GM12878 (cell line): ENCODE measurements around the gene KBTBD4. TPM values are rescaled to one million over a fixed set of nuclear protein-coding genes. Genes with fewer than 3 reads are reported as not detected.

Experiments
- ATAC-seq: fragments of 200-7000 bp; cut with Tn5 transposase; 3 replicates; pipeline ENCODE4 v1.9.1; 2020; ENCODE audit warnings: mild to moderate bottlenecking, moderate library complexity
- BruUV-seq: library from RNA; stranded (reverse); fragments of 400-500 nt; replicated peaks from 2 replicates; lab custom pipeline; 2021; lab: Mats Ljungman, UMichigan
- CTCF ChIA-PET: fragments of 300-600 bp; sonication (Branson Sonifier 250); formaldehyde crosslinking; extraction: SDS; loops from one replicate; lab custom pipeline; 2021; ENCODE audit warnings: inconsistent platforms; lab: Yijun Ruan, JAX
- POLR2A ChIA-PET: fragments of 350-600 bp; formaldehyde crosslinking; extraction: SDS; loops from one replicate; lab custom pipeline; 2021; ENCODE audit warnings: inconsistent platforms; lab: Charles Lee
- RAD21 ChIA-PET: fragments of 300-600 bp; sonication (Branson Sonifier 250); formaldehyde crosslinking; loops from one replicate; lab custom pipeline; 2023; ENCODE audit warnings: antibody characterized with exemption; ENCODE audit not compliant: unreplicated experiment; lab: Charles Lee
- SMC1A ChIA-PET: fragments of 300-600 bp; sonication (Branson Sonifier 250); formaldehyde crosslinking; loops from one replicate; lab custom pipeline; 2023; ENCODE audit not compliant: unreplicated experiment, uncharacterized antibody; lab: Charles Lee
- DNase-seq: peaks from one replicate; pipeline ENCODE4 v3.0.0-alpha.2; 2011; ENCODE audit warnings: low read depth, low spot score
- FAIRE-seq: peaks from 3 replicates; lab custom pipeline; 2011; peaks lifted over from hg19 to GRCh38; lab: Jason Lieb, UNC
- H2AFZ ChIP-seq: 2 replicates; pipeline ENCODE4 v1.6.0; 2011; ENCODE audit warnings: low read depth, low read length, control low read depth; ENCODE audit not compliant: control insufficient read depth
- H3K27ac ChIP-seq: 2 replicates; pipeline ENCODE4 v1.5.1; 2011; ENCODE audit warnings: control low read depth; ENCODE audit not compliant: control insufficient read depth, insufficient read depth
- H3K27me3 ChIP-seq, 2 experiments: replicated peaks in 1 of 2; 2 replicates each; pipeline versions ENCODE4 v1.6.0 to v1.6.1; 2011; ENCODE audit warnings: low read length in 1 of 2; ENCODE audit not compliant: control insufficient read depth in 2 of 2, insufficient read depth in 2 of 2
- H3K36me3 ChIP-seq, 2 experiments: 2 replicates each; pipeline ENCODE4 v1.5.1; 2011; ENCODE audit warnings: low read length in 1 of 2; ENCODE audit not compliant: control insufficient read depth in 2 of 2, insufficient read depth in 2 of 2
- H3K4me1 ChIP-seq: 2 replicates; pipeline ENCODE4 v1.6.1; 2011; ENCODE audit warnings: mild to moderate bottlenecking, low read length, moderate library complexity, mixed read lengths; ENCODE audit not compliant: control insufficient read depth, insufficient read depth
- H3K4me2 ChIP-seq: 2 replicates; pipeline ENCODE4 v1.6.0; 2011; ENCODE audit warnings: control low read depth; ENCODE audit not compliant: control insufficient read depth, insufficient read depth
- H3K4me3 ChIP-seq: fragments of 200-600 bp; sonication (generic); 2 replicates; pipeline ENCODE4 v1.5.1; 2016
- H3K79me2 ChIP-seq: 2 replicates; pipeline ENCODE4 v1.6.0; 2011; ENCODE audit warnings: low read length; ENCODE audit not compliant: control insufficient read depth, insufficient read depth
- H3K9ac ChIP-seq: 2 replicates; pipeline ENCODE4 v1.8.0; 2011; ENCODE audit warnings: low read length, control low read depth, mixed read lengths; ENCODE audit not compliant: control insufficient read depth, insufficient read depth
- H3K9me3 ChIP-seq: replicated peaks from 3 replicates; pipeline ENCODE4 v1.5.1; 2011; ENCODE audit warnings: mild to moderate bottlenecking, low read length; ENCODE audit not compliant: control insufficient read depth, insufficient read depth
- H4K20me1 ChIP-seq: 2 replicates; pipeline ENCODE4 v1.6.0; 2011; ENCODE audit not compliant: control insufficient read depth, insufficient read depth
- CBX5 ChIP-seq: sonication (generic); IDR thresholded peaks from 2 replicates; pipeline ENCODE4 v1.6.1; 2016; ENCODE audit warnings: low read depth, moderate library complexity, mild to moderate bottlenecking, inconsistent platforms
- CHD4 ChIP-seq: fragments of 200-600 bp; sonication (generic); IDR thresholded peaks from 2 replicates; pipeline ENCODE4 v1.6.1; 2016; ENCODE audit warnings: mild to moderate bottlenecking
- EP300 ChIP-seq, 2 experiments: fragments of 150-350 bp in 1 of 2; IDR thresholded peaks; 2 replicates each; pipeline ENCODE4 v1.6.1; 2011 to 2012; ENCODE audit warnings: low read depth in 2 of 2, low read length in 2 of 2, borderline replicate concordance in 1 of 2, improper control_type of control experiment in 1 of 2, inconsistent platforms in 1 of 2; ENCODE audit not compliant: control insufficient read depth in 1 of 2
- IKZF2 ChIP-seq, 2 experiments: fragments of 450-650 bp; IDR thresholded peaks; 2 replicates each; pipeline ENCODE4 v1.6.1; 2017; ENCODE audit warnings: mild to moderate bottlenecking in 2 of 2, moderate library complexity in 2 of 2
- RBBP5 ChIP-seq: fragments of 200-600 bp; sonication (generic); conservative IDR thresholded peaks from 2 replicates; pipeline ENCODE4 v1.6.1; 2016
- ZNF687 ChIP-seq: fragments of 450-650 bp; IDR thresholded peaks from 2 replicates; pipeline ENCODE4 v1.6.1; 2017; ENCODE audit warnings: mild to moderate bottlenecking, moderate library complexity
- WGBS: methylation state at CpG from one replicate; pipeline ENCODE4 v1.1.6; 2016; ENCODE audit warnings: low lambda C conversion rate; ENCODE audit not compliant: insufficient replicate concordance, insufficient coverage; ENCODE audit errors: missing lambda C conversion rate; 5-methylcytosine and 5-hydroxymethylcytosine counted together
- in situ Hi-C: fragments of 300-500 bp; cut with MboI; formaldehyde crosslinking; loops from 9 replicates; pipeline ENCODE4 v1.14.3; 2018; ENCODE audit warnings: mixed read lengths
- intact Hi-C: fragments of 100-400 bp; cut with micrococcal nuclease; formaldehyde crosslinking; loops from one replicate; pipeline ENCODE4 v1.14.2; 2022; ENCODE audit not compliant: unreplicated experiment
- polyA plus RNA-seq, 11 experiments: library from polyadenylated mRNA; depleted of rRNA in 4 of 11; unstranded in 6 of 11; stranded (reverse) in 5 of 11; fragments of >200 nt; fragmentation: Nextera tagmentation in 4 of 11; fragmentation: Illumina TruSeq in 1 of 11; extraction: Ambion mirVana in 4 of 11; extraction: Trizol in 1 of 11; gene quantifications; 1 replicate in 1 of 11; 2 replicates in 10 of 11; pipeline versions ENCODE4 v1.2.1 to v1.2.3, GENCODE V29; 2011 to 2016; ENCODE audit warnings: inconsistent platforms in 2 of 11, missing spikeins in 2 of 11, low read depth in 1 of 11
- total RNA-seq, 4 experiments: library from RNA; depleted of rRNA in 3 of 4; stranded (reverse); fragments of >200 nt in 3 of 4; fragmentation: Illumina TruSeq in 1 of 4; extraction: Trizol in 1 of 4; gene quantifications; 2 replicates each; pipeline versions ENCODE4 v1.2.1 to v1.2.3, GENCODE V29; 2013 to 2021

Gene KBTBD4
- total and polyA plus RNA-seq, 10 of the 15 experiments (the other 5 are each of a cell fraction or from before 2014, with no cell fraction given) = 18.4 to 46.4 (median 25.7) TPM

DNA sequence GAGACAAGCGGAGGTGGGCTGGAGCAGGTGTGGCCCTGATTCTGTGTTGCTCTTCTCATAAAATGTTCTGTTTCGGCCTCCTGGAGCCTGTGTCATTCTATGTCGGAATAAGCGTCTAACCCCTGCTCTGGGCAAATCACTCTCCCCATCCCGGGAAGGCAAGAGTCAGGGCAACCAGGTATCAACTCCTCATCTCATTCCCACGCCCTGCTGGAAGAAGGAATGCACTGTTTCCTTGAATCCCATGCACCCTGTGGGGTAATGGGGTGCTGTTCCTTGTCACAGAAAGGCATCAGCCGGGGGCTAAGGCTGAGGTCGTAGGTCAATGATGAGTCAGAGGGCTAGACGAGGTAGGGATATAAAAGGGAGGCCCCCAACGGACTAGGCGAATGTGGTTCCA is 10.3 kb upstream of the KBTBD4 start:
- no peak for DNase-seq
- Histone ChIP-seq H2AFZ (no peak overlapping the region), H4K20me1 (no peaks in the 10 kb centered on the region), H3K4me1 (peaks cover 7% of the 10 kb centered on the region), H3K27ac (no peak overlapping the region), H3K9ac (no peak overlapping the region), H3K36me3 (peaks cover 2 to 5% of the 10 kb centered on the region in 2 experiments; a peak in 3 of 4 replicates), H3K27me3 (peaks cover 3 to 18% of the 10 kb centered on the region in 2 experiments), H3K4me3 (no peak overlapping the region), H3K4me2 (no peak overlapping the region), H3K9me3 (no peaks in the 10 kb centered on the region), H3K79me2 (no peaks in the 10 kb centered on the region)
- in situ Hi-C loops = no loop called here
- ChIA-PET SMC1A (no interaction called here), POLR2A (no interaction called here), RAD21 (no interaction called here), CTCF (no interaction called here)
- TF ChIP-seq CHD4 = no peak
- no peak for TF ChIP-seq RBBP5
- TF ChIP-seq IKZF2 (IDR thresholded peaks at IDR 0.05) = no peak
- no peak for TF ChIP-seq CBX5
- no peak for TF ChIP-seq ZNF687
- TF ChIP-seq EP300 (IDR thresholded peaks at IDR 0.05; ENCODE audit: borderline replicate concordance in 1 of 2, control insufficient read depth in 1 of 2, low read depth in 2 of 2, low read length in 2 of 2) = no peak
- no TSS peak for BruUV-seq
- intact Hi-C loops = no loop called here
- WGBS = 85% methylated on average over 11 of the region's 11 CpGs
- no peak for ATAC-seq
- no peak for FAIRE-seq
